Duodenal mucosa (tissue), 2 donors: ENCODE data around the gene SPRR1B.
"Not testable (repeated sequence)": the region's sequence is repeated elsewhere in the genome, so short reads cannot be mapped to it uniquely, and the experiment has no call there.

Experiments
- H3K27ac ChIP-seq: one replicate; pipeline ENCODE4 v1.7.0; 2013; ENCODE audit warnings: low read depth, low read length
- H3K27me3 ChIP-seq, 2 donors: one replicate each; pipeline ENCODE4 v1.7.0; 2013; ENCODE audit warnings: low read length in 2 of 2, control low read depth in 1 of 2; ENCODE audit not compliant: insufficient read depth in 2 of 2, control insufficient read depth in 1 of 2
- H3K36me3 ChIP-seq, 2 donors: one replicate each; pipeline ENCODE4 v1.7.0; 2013; ENCODE audit warnings: low read length in 2 of 2, control low read depth in 1 of 2; ENCODE audit not compliant: insufficient read depth in 2 of 2, control insufficient read depth in 1 of 2
- H3K4me1 ChIP-seq, 2 donors: one replicate each; pipeline ENCODE4 v1.7.0; 2013; ENCODE audit warnings: low read length in 2 of 2, control low read depth in 1 of 2; ENCODE audit not compliant: insufficient read depth in 2 of 2, control insufficient read depth in 1 of 2
- H3K4me3 ChIP-seq, 2 donors: one replicate each; pipeline ENCODE4 v1.7.0; 2013; ENCODE audit warnings: low read length in 2 of 2, low read depth in 1 of 2
- H3K9ac ChIP-seq, 2 donors: one replicate each; pipeline ENCODE4 v1.7.0; 2013; ENCODE audit warnings: low read length in 2 of 2, low read depth in 1 of 2
- H3K9me3 ChIP-seq, 2 donors: one replicate each; pipeline ENCODE4 v1.7.0; 2013; ENCODE audit warnings: low read length in 2 of 2, control low read depth in 1 of 2; ENCODE audit not compliant: control insufficient read depth in 1 of 2

Gene SPRR1B

DNA sequence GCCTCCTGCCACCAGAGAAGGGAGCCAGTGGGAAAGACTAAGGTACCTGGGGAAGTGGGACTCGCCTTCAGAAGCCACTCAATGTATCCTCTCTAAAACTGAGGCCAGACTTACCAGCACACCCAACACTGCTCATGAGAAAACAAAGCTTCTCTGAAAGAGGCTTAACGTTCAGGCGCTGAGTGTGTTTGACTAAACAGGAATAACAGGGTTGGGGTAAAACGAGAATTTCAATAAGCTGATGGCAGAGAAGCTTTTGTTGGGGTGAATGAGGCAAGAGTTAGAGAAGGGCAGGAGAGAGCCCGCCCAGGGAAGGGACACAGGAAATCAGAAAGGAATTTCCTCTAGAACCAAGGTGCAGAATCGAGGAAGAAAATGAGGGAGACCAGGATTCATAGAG, 31.2 kb upstream of the SPRR1B start:
- H3K27ac ChIP-seq = no peak overlapping the region
- no peak overlapping the region for H3K9ac ChIP-seq
- no peaks in the 10 kb centered on the region for H3K4me1 ChIP-seq
- H3K27me3 ChIP-seq = no peaks in the 10 kb centered on the region
- H3K4me3 ChIP-seq = no peak overlapping the region
- no peaks in the 10 kb centered on the region for H3K36me3 ChIP-seq
- no peaks in the 10 kb centered on the region for H3K9me3 ChIP-seq

DNA sequence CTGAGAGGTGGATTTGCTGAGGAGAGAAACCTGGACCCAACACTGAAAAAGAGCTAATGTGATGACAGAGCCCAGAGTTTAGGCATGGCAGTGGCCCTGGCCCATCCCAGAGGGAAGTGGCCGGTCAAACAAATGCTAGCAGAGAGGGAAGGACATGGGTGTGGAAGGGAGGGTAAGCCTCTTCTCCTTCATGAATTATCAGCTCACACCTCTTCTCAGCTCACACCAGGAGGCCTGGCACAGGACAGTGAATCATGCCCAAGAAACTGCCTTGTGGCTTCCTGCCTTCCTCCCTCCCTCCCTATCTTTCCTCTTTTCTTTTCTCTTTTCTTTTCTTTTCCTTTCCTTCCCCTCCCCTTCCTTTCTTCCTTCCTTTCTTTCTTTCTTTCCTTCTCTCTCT, 30.7 kb upstream of the SPRR1B start:
- Histone ChIP-seq H3K9ac (no peak overlapping the region), H3K36me3 (no peaks in the 10 kb centered on the region), H3K27me3 (no peaks in the 10 kb centered on the region), H3K9me3 (no peaks in the 10 kb centered on the region), H3K4me3 (no peak overlapping the region), H3K27ac (no peak overlapping the region), H3K4me1 (no peaks in the 10 kb centered on the region)

DNA sequence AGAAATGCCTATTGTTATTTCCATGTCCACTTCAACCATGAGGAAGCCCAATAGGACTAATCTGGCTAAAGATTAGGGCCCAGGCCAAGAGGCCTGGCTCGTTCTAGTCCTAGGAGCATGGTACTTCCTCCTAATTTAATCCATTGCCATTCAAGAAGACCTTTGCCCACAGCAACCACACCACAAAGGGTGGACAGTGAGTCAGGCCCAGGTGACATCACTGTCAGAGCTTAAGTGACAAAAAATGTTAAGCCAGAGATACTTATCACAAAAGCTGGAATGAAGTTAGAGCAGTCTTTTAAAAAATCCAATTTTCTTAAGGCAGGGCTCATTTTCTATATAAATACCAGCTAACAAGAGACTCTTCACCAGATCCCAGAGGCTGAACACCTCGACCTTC, 29.6 kb upstream of the SPRR1B start, which contains the start of gene SPRR3:
TSS of gene SPRR3 (plus strand) at position 368 of the 400 bp plus-strand sequence. CDS start 1,272 bp downstream, outside the sequence.
- Histone ChIP-seq H3K27me3 (no peaks in the 10 kb centered on the region), H3K4me1 (no peaks in the 10 kb centered on the region), H3K27ac (no peak within 1 kb of the TSS), H3K4me3 (no peak within 1 kb of the TSS), H3K36me3 (no peaks in the 10 kb centered on the region), H3K9ac (no peak within 1 kb of the TSS), H3K9me3 (no peaks in the 10 kb centered on the region)

GRCh38 chr1:153011235-153011758, 19.7 kb upstream of the SPRR1B start:
- not testable (repeated sequence) for H3K9ac ChIP-seq, H3K36me3 ChIP-seq, H3K4me3 ChIP-seq, H3K27ac ChIP-seq, H3K27me3 ChIP-seq, H3K9me3 ChIP-seq, H3K4me1 ChIP-seq

GRCh38 chr1:153021829-153022228, 9.2 kb upstream of the SPRR1B start:
- H3K9ac ChIP-seq, H3K9me3 ChIP-seq, H3K4me1 ChIP-seq, H3K4me3 ChIP-seq, H3K27ac ChIP-seq, H3K27me3 ChIP-seq, H3K36me3 ChIP-seq: not testable (repeated sequence)

DNA sequence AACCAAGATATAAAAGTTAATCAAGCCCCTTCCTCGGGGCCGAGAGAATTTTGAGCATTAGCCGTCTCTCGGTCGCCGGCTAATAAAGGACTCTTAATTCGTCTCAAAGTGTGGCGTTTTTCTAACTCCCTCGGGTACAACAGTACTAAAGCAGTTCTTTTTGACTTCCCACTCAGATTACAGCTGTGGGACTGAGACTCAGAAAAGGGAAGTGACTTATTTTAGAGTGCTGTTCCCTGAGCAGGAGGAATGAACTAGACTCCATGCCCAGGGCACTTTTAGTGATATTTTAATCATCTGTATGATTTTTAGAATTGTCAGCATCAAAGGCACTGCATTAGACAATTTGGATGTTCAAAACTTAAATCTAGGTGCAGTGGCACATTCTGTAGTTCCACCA, 8.7 kb upstream of the SPRR1B start:
- H3K27me3 ChIP-seq, H3K9ac ChIP-seq, H3K9me3 ChIP-seq, H3K4me1 ChIP-seq, H3K4me3 ChIP-seq, H3K36me3 ChIP-seq, H3K27ac ChIP-seq: not testable (repeated sequence)

GRCh38 chr1:153023109-153023508, 7.9 kb upstream of the SPRR1B start:
- no peak overlapping the region for H3K27ac ChIP-seq

DNA sequence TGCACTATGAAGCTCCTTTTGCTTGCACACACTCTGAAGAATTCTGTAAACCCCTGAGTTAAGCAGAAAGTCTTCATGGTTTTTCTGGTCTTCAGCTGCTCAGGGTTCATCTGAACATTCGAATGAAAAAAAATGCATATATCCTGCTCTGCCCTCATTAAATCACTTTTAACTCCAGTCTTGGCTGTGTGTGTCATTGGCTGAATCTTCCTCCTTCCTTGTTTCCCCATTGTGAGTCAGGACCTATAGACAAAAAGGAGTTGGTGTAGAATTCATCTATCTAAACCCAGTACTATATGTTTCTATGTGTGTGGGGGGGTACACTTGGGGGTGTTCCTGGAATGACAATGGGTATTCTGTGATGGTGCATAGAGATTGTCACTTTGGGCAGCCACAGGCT, 6.6 kb upstream of the SPRR1B start:
- Histone ChIP-seq H3K27me3 (no peaks in the 10 kb centered on the region), H3K27ac (no peak overlapping the region), H3K9me3 (no peaks in the 10 kb centered on the region), H3K4me1 (no peaks in the 10 kb centered on the region), H3K4me3 (no peak overlapping the region), H3K9ac (no peak overlapping the region), H3K36me3 (no peaks in the 10 kb centered on the region)

More at GRCh38 chr1:153023109-153023508, 7.9 kb upstream of the SPRR1B start:
- no peaks in the 10 kb centered on the region for H3K36me3 ChIP-seq
- H3K4me1 ChIP-seq = no peaks in the 10 kb centered on the region
- H3K9me3 ChIP-seq = no peaks in the 10 kb centered on the region
- no peaks in the 10 kb centered on the region for H3K27me3 ChIP-seq
- no peak overlapping the region for H3K9ac ChIP-seq
- no peak overlapping the region for H3K4me3 ChIP-seq

DNA sequence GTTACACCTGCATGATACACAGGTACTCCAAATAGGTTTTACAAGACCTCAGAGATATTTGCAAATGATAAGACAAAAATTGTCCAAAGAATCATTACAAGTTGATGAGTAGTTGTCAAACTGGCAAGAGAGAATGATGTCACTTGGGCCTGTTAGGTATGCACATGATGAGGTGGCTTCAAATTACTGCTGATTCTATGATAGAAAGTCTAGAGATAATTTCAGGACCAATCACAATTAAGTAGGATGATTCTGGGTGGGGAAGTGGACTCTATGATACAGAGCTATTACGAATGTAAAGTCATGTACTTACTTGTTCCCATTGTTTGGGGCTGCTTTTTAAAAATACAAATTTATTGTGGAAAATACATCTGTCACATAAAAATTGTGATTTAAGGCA, 5.2 kb upstream of the SPRR1B start:
- Histone ChIP-seq H3K36me3 (no peaks in the 10 kb centered on the region), H3K4me1 (no peaks in the 10 kb centered on the region), H3K27me3 (no peaks in the 10 kb centered on the region), H3K27ac (no peak overlapping the region), H3K9ac (no peak overlapping the region), H3K9me3 (no peaks in the 10 kb centered on the region), H3K4me3 (no peak overlapping the region)

DNA sequence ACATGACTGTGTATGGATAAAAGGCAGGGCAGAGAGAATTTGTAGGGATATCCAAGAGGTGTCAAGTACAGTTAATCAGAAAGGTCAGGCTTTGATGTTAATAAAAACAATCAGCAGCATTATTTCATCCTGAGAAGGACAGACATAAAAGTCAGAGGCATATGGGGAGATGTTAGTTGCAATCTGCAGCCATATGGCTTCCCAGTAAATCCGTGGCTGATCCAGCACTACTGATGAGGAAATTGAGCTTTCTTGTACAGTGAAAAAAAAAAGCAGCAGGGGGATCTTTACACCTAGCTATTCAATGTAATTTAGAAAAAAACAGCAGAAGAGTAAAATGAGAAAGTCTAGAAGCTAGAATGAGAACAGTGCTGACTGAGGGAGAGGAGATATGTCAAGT, 2.2 kb upstream of the SPRR1B start:
- Histone ChIP-seq H3K27me3 (no peaks in the 10 kb centered on the region), H3K27ac (no peak overlapping the region), H3K9ac (no peak overlapping the region)

DNA sequence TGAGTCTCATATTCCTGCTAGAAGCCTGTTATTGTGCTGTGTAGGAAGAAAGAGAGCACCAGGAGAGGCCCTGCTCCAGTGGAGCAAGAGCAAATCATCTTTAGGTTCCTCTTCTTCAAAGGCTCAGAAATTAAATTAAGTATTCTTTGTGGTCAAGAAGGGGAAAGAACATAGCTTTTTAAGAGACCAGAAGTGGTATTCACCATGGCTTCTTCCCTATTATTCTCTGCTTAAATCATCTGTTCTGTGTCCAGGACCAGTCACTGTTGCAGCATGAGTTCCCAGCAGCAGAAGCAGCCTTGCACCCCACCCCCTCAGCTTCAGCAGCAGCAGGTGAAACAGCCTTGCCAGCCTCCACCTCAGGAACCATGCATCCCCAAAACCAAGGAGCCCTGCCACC, 1.1 kb downstream of the SPRR1B start:
- H3K27me3 ChIP-seq = no peaks in the 10 kb centered on the region
- H3K9ac ChIP-seq = no peak overlapping the region
- no peaks in the 10 kb centered on the region for H3K4me1 ChIP-seq
- H3K27ac ChIP-seq = no peak overlapping the region
- no peak overlapping the region for H3K4me3 ChIP-seq
- no peaks in the 10 kb centered on the region for H3K36me3 ChIP-seq
- no peaks in the 10 kb centered on the region for H3K9me3 ChIP-seq

More for the DNA sequence above, 2.2 kb upstream of the SPRR1B start:
- H3K4me1 ChIP-seq = no peaks in the 10 kb centered on the region
- H3K9me3 ChIP-seq = no peaks in the 10 kb centered on the region
- H3K36me3 ChIP-seq = no peaks in the 10 kb centered on the region
- H3K4me3 ChIP-seq = no peak overlapping the region
